ENCODE measurements around the gene HDAC9. TPM values are rescaled to one million over a fixed set of nuclear protein-coding genes. Genes with fewer than 3 reads are reported as not detected.

Gene HDAC9
- total RNA-seq, 2 experiments from 2014 or later: 0.69 to 0.94 TPM

- no peaks in the 10 kb centered on the region for H3K36me3 Mint-ChIP-seq (ENCODE audit: low read depth)
- no peak for ATAC-seq
Observed at GRCh38 chr7:18873734-18874336, 378.3 kb downstream of the HDAC9 start.

DNA sequence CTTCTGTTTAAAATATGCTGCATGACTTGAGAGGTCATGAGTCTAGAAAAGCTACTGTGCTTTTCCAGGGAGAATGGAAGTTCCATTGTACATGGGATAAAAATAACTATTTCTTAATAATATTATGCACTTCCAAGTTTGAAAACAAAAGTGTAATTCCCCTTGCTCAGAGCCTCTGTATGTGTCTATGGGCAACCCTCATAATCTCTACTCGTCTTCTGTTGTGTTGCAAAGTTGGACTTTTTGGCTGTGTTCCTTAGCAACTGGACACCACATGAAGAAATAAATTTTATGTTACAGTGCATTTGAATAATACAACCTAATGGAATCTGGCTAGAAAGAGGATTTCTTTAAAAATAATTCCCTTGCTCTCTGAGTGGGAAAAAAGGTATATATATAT, 379.3 kb downstream of the HDAC9 start:
- ATAC-seq: no peak
- no peaks in the 10 kb centered on the region for H3K27me3 Mint-ChIP-seq

More at GRCh38 chr7:18873734-18874336, 378.3 kb downstream of the HDAC9 start:
- Mint-ChIP-seq H3K27me3 (no peaks in the 10 kb centered on the region), H3K4me3 (no peak overlapping the region), H3K4me1 (no peaks in the 10 kb centered on the region), H3K9me3 (ENCODE audit: low read depth) (no peaks in the 10 kb centered on the region), H3K27ac (no peak overlapping the region)
- intact Hi-C loops (cut with DNase I, micrococcal nuclease): no loop called here
- no peak for DNase-seq
- POLR2A ChIA-PET: no interaction called here
- CTCF ChIA-PET: no interaction called here

DNA sequence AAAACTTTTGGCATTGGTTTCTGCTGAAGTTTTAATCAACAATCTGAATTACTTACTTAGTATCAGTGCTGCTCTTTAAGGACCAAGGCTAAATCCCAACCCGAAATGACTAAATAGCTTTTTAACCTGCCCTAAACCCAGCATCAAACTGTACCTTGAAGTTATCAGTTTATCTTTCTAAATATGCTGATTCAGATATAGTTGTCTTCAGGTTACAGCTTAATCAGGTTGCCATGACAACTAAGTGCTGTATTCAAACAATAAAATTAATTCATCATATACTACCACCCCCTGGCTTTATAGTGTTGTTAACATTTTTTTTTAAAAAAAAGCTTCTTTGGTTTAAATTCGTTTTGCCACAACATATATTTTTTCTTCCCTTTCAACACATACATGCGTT, 382.3 kb downstream of the HDAC9 start:
- POLR2A ChIA-PET: no interaction called here
- no peak overlapping the region for H3K4me3 Mint-ChIP-seq

More for the DNA sequence above, 379.3 kb downstream of the HDAC9 start:
- no peak for DNase-seq
- intact Hi-C loops (cut with DNase I, micrococcal nuclease): no loop called here
- H3K36me3 Mint-ChIP-seq (ENCODE audit: low read depth): no peaks in the 10 kb centered on the region
- no peaks in the 10 kb centered on the region for H3K4me1 Mint-ChIP-seq
- no peak overlapping the region for H3K27ac Mint-ChIP-seq
- no peak overlapping the region for H3K4me3 Mint-ChIP-seq
- POLR2A ChIA-PET: no interaction called here
- H3K9me3 Mint-ChIP-seq (ENCODE audit: low read depth): no peaks in the 10 kb centered on the region
- CTCF ChIA-PET: no interaction called here

GRCh38 chr7:18886832-18887231, 391.3 kb downstream of the HDAC9 start:
- intact Hi-C loops (cut with DNase I, micrococcal nuclease): no loop called here
- ChIA-PET CTCF (interaction anchor here (1.4 kb wide), 1 partner anchor 41 kb away, joined by 3 read pairs; no protein-coding TSS in a partner anchor), POLR2A (no interaction called here)
- no peak overlapping the region for H3K27ac Mint-ChIP-seq
- ATAC-seq (no peak), DNase-seq (no peak)
- no peaks in the 10 kb centered on the region for H3K27me3 Mint-ChIP-seq
- H3K9me3 Mint-ChIP-seq (ENCODE audit: low read depth): no peaks in the 10 kb centered on the region
- no peaks in the 10 kb centered on the region for H3K4me1 Mint-ChIP-seq
- H3K4me3 Mint-ChIP-seq: no peak overlapping the region
- H3K36me3 Mint-ChIP-seq (ENCODE audit: low read depth): no peaks in the 10 kb centered on the region

More for the DNA sequence above, 382.3 kb downstream of the HDAC9 start:
- intact Hi-C loops (cut with DNase I, micrococcal nuclease): no loop called here
- no peak for ATAC-seq
- H3K9me3 Mint-ChIP-seq (ENCODE audit: low read depth): no peaks in the 10 kb centered on the region
- no peak overlapping the region for H3K27ac Mint-ChIP-seq
- no peak for DNase-seq
- H3K27me3 Mint-ChIP-seq: no peaks in the 10 kb centered on the region
- H3K4me1 Mint-ChIP-seq: no peaks in the 10 kb centered on the region
- CTCF ChIA-PET: no interaction called here
- H3K36me3 Mint-ChIP-seq (ENCODE audit: low read depth): no peaks in the 10 kb centered on the region

DNA sequence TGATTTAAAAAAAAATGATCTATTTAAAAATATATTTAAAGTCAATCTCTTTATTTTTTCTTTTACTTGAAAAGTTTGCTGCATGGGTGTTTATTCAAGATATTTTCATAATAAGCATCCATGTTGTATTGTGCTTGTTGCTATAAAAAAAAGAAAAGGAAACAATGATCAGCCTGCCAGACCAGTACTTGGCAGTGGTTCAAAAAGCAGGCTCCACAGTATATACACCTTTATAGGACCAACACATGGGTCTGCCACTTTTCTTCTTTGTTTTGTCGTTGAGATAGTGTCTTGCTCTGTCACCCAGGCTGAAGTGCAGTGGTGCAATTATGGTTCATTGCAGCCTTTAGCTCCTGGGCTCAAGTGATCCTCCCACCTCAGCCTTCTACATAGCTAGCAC, 393.9 kb downstream of the HDAC9 start:
- DNase-seq (no peak), ATAC-seq (no peak)
- Mint-ChIP-seq H3K4me3 (no peak overlapping the region), H3K27me3 (no peaks in the 10 kb centered on the region), H3K36me3 (ENCODE audit: low read depth) (no peaks in the 10 kb centered on the region), H3K9me3 (ENCODE audit: low read depth) (no peaks in the 10 kb centered on the region), H3K4me1 (no peaks in the 10 kb centered on the region), H3K27ac (no peak overlapping the region)
- intact Hi-C loops (cut with DNase I, micrococcal nuclease): no loop called here
- ChIA-PET CTCF (no interaction called here), POLR2A (no interaction called here)

- ChIA-PET CTCF (no interaction called here), POLR2A (no interaction called here)
- Mint-ChIP-seq H3K36me3 (ENCODE audit: low read depth) (no peaks in the 10 kb centered on the region), H3K27me3 (no peaks in the 10 kb centered on the region), H3K9me3 (ENCODE audit: low read depth) (no peaks in the 10 kb centered on the region), H3K4me3 (no peak overlapping the region), H3K4me1 (no peaks in the 10 kb centered on the region), H3K27ac (no peak overlapping the region)
- DNase-seq (no peak), ATAC-seq (no peak)
- intact Hi-C loops (cut with DNase I, micrococcal nuclease): no loop called here
Observed at GRCh38 chr7:18890134-18890533, 394.6 kb downstream of the HDAC9 start.

DNA sequence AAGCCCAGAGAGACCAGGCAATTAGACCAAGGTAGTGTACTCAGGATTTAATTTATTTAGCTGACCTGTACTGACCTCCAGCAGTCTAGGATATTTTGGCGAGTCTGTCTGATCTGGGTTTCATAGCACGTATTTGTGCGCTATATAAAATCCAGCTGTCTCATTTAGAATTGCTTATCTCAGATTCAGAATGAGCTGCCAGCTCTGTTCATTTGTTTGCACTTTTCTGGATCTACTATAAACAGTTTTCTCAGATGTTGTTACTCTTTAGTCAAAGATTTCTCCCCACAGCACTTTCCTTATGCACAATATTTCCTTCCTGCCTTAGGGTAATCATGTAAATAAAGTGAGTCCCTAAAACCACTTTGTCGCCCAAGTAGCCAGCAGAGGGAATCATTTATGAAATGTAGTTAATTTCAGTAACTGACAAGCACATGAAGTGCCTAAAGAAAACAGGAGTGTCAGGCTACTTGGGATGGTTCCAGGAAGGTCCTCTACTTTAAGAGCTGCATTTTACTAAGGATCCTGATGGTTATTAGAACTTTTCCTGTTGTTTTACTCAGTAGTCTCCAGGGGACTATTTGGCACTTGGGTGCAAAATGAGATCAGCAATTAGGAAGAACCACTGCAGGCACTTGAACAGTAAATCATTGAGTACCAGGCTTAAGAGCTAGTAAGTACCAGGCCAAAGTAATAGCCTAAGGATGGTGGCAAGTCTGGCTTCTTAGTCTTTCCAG, 395.5 kb downstream of the HDAC9 start:
- Mint-ChIP-seq H3K27ac (no peak overlapping the region), H3K9me3 (ENCODE audit: low read depth) (no peaks in the 10 kb centered on the region), H3K27me3 (no peaks in the 10 kb centered on the region), H3K4me3 (no peak overlapping the region), H3K36me3 (ENCODE audit: low read depth) (no peaks in the 10 kb centered on the region), H3K4me1 (no peaks in the 10 kb centered on the region)
- DNase-seq: no peak
- ChIA-PET CTCF (no interaction called here), POLR2A (no interaction called here)
- intact Hi-C loops (cut with DNase I, micrococcal nuclease): no loop called here
- ATAC-seq: no peak

GRCh38 chr7:18893156-18893555, 397.6 kb downstream of the HDAC9 start:
- H3K9me3 Mint-ChIP-seq (ENCODE audit: low read depth): no peaks in the 10 kb centered on the region
- intact Hi-C loops (cut with DNase I, micrococcal nuclease): no loop called here
- no peak overlapping the region for H3K27ac Mint-ChIP-seq
- no peaks in the 10 kb centered on the region for H3K36me3 Mint-ChIP-seq (ENCODE audit: low read depth)
- POLR2A ChIA-PET: interaction anchor here (0.6 kb wide), 1 partner anchor 78 kb away, joined by 3 read pairs; no protein-coding TSS in a partner anchor
- CTCF ChIA-PET: interaction anchor here (0.6 kb wide), 1 partner anchor 10 kb away, joined by 3 read pairs; no protein-coding TSS in a partner anchor
- no peaks in the 10 kb centered on the region for H3K27me3 Mint-ChIP-seq
- ATAC-seq (no peak), DNase-seq (no peak)
- no peak overlapping the region for H3K4me3 Mint-ChIP-seq
- no peaks in the 10 kb centered on the region for H3K4me1 Mint-ChIP-seq

GRCh38 chr7:18894155-18894554, 398.6 kb downstream of the HDAC9 start:
- intact Hi-C loops (cut with DNase I, micrococcal nuclease): no loop called here
- Mint-ChIP-seq H3K27ac (no peak overlapping the region), H3K9me3 (ENCODE audit: low read depth) (no peaks in the 10 kb centered on the region), H3K4me1 (no peaks in the 10 kb centered on the region), H3K4me3 (no peak overlapping the region), H3K36me3 (ENCODE audit: low read depth) (no peaks in the 10 kb centered on the region), H3K27me3 (no peaks in the 10 kb centered on the region)
- ATAC-seq (no peak), DNase-seq (no peak)
- ChIA-PET POLR2A (no interaction called here), CTCF (no interaction called here)

DNA sequence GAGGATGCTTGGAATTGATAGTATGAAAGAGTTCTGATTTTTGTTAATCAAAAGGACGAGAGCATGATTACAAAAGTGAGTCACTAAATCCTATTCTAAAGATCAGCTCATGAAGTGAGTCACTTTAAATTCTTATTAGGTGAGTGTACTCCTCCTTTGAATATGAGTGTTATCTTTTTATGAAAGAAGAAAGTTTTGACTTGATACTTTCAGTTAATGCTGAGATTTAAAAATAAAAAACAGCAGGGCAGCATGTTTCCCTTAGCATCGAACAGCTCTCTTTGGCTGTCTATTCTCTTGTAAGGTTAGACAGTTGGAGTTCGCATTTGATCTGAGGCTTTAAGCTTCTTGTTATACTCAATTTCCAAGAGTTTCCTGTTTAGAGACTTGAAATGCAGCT, 399.9 kb downstream of the HDAC9 start:
- Mint-ChIP-seq H3K27ac (no peak overlapping the region), H3K4me3 (no peak overlapping the region), H3K27me3 (no peaks in the 10 kb centered on the region), H3K9me3 (ENCODE audit: low read depth) (no peaks in the 10 kb centered on the region), H3K4me1 (no peaks in the 10 kb centered on the region), H3K36me3 (ENCODE audit: low read depth) (no peaks in the 10 kb centered on the region)
- no peak for DNase-seq
- ChIA-PET POLR2A (no interaction called here), CTCF (no interaction called here)
- ATAC-seq: no peak
- intact Hi-C loops (cut with DNase I, micrococcal nuclease): no loop called here

- no peak overlapping the region for H3K27ac Mint-ChIP-seq
- no peaks in the 10 kb centered on the region for H3K27me3 Mint-ChIP-seq
- H3K36me3 Mint-ChIP-seq (ENCODE audit: low read depth): no peaks in the 10 kb centered on the region
- H3K9me3 Mint-ChIP-seq (ENCODE audit: low read depth): no peaks in the 10 kb centered on the region
- no peak for DNase-seq
- intact Hi-C loops (cut with DNase I, micrococcal nuclease): no loop called here
- ChIA-PET CTCF (no interaction called here), POLR2A (no interaction called here)
- no peaks in the 10 kb centered on the region for H3K4me1 Mint-ChIP-seq
- H3K4me3 Mint-ChIP-seq: no peak overlapping the region
- ATAC-seq: no peak
Observed at GRCh38 chr7:18896343-18896975, 400.9 kb downstream of the HDAC9 start.

DNA sequence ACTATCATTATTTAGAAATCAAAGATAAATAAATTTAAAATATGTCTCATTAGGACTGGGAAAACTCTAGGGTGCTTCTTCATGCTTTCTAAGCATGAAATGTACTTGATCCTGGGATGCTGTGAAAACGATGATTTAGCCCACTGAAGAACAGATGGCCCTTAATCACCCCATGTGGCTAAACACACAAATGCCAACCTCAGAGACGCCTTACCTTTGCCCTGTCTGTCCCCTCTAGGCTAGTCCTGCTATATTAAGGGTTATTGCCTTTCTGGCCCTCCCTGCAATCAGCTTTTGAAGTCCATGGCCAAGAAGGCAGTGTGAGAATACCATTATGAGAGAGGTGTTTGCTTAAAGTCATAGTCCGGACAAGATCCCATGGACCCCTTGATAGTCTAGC, 404.7 kb downstream of the HDAC9 start:
- ATAC-seq (no peak), DNase-seq (no peak)
- Mint-ChIP-seq H3K4me1 (no peaks in the 10 kb centered on the region), H3K4me3 (no peak overlapping the region), H3K27me3 (no peaks in the 10 kb centered on the region), H3K27ac (no peak overlapping the region), H3K9me3 (ENCODE audit: low read depth) (peaks cover 3% of the 10 kb centered on the region), H3K36me3 (ENCODE audit: low read depth) (no peaks in the 10 kb centered on the region)
- intact Hi-C loops (cut with DNase I, micrococcal nuclease): no loop called here
- POLR2A ChIA-PET: no interaction called here
- CTCF ChIA-PET: no interaction called here

All from activated CD4-positive, alpha-beta T cell treated with anti-CD3 and anti-CD28 coated beads for 36 hours (primary cell).